GM23338 (cell line): ENCODE results near the gene LIME1. TPM values are rescaled to one million over a fixed set of nuclear protein-coding genes. Genes with fewer than 3 reads are reported as not detected.

ENCODE experiments used
- ATAC-seq: fragments of 200-7000 bp; cut with Tn5 transposase; 3 replicates; pipeline ENCODE4 v1.9.1; 2020
- DNase-seq: peaks from one replicate; pipeline ENCODE4 v3.0.0-alpha.2; 2015; ENCODE audit warnings: low spot score
- H2AFZ ChIP-seq: fragments of 200-600 bp; sonication (generic); 2 replicates; pipeline ENCODE4 v1.8.0; 2016; ENCODE audit warnings: antibody characterized with exemption, mild to moderate bottlenecking, moderate library complexity
- H3F3A ChIP-seq: fragments of 200-600 bp; sonication (generic); replicated peaks from 2 replicates; pipeline ENCODE4 v1.8.0; 2017; ENCODE audit warnings: antibody characterized with exemption, mixed run types, low read depth
- H3K27ac ChIP-seq: fragments of 200-600 bp; sonication (generic); 2 replicates; pipeline ENCODE4 v1.6.1; 2016; ENCODE audit warnings: low read depth
- H3K27me3 ChIP-seq: fragments of 200-600 bp; sonication (generic); 2 replicates; pipeline ENCODE4 v1.8.0; 2016; ENCODE audit warnings: mild to moderate bottlenecking, mixed run types, moderate library complexity; ENCODE audit not compliant: insufficient read depth
- H3K36me3 ChIP-seq: fragments of 200-600 bp; sonication (generic); 2 replicates; pipeline ENCODE4 v1.8.0; 2016; ENCODE audit warnings: mild to moderate bottlenecking; ENCODE audit not compliant: insufficient read depth
- H3K4me1 ChIP-seq: fragments of 200-600 bp; sonication (generic); 2 replicates; pipeline ENCODE4 v1.8.0; 2016; ENCODE audit warnings: mild to moderate bottlenecking, moderate library complexity; ENCODE audit not compliant: insufficient read depth
- H3K4me2 ChIP-seq: fragments of 200-600 bp; sonication (generic); 2 replicates; pipeline ENCODE4 v1.7.1; 2017; ENCODE audit warnings: mixed run types
- H3K4me3 ChIP-seq: fragments of 200-600 bp; sonication (generic); 2 replicates; pipeline ENCODE4 v1.6.1; 2016; ENCODE audit warnings: mixed run types
- H3K79me2 ChIP-seq: fragments of 200-600 bp; sonication (generic); replicated peaks from 2 replicates; pipeline ENCODE4 v1.8.0; 2017; ENCODE audit warnings: mild to moderate bottlenecking; ENCODE audit not compliant: insufficient read depth
- H3K9me2 ChIP-seq: fragments of 200-600 bp; sonication (generic); 2 replicates; pipeline ENCODE4 v1.8.0; 2017; ENCODE audit not compliant: insufficient read depth
- H4K20me1 ChIP-seq: fragments of 200-600 bp; sonication (generic); replicated peaks from 2 replicates; pipeline ENCODE4 v1.8.0; 2017; ENCODE audit warnings: mild to moderate bottlenecking; ENCODE audit not compliant: insufficient read depth
- H3K27ac Mint-ChIP-seq: 2 replicates; pipeline ENCODE4 v1.8.0; 2020; ENCODE audit warnings: inconsistent platforms, mild to moderate bottlenecking, moderate library complexity, mixed read lengths
- H3K27me3 Mint-ChIP-seq: 3 replicates; pipeline ENCODE4 v1.8.0; 2022; ENCODE audit warnings: low read depth, mild to moderate bottlenecking, moderate library complexity, mixed read lengths, inconsistent platforms; ENCODE audit not compliant: insufficient read depth, poor library complexity
- H3K36me3 Mint-ChIP-seq: 3 replicates; pipeline ENCODE4 v1.8.0; 2021; ENCODE audit warnings: low read depth, mild to moderate bottlenecking, inconsistent platforms, moderate library complexity, mixed read lengths
- H3K4me1 Mint-ChIP-seq: 3 replicates; pipeline ENCODE4 v1.8.0; 2020; ENCODE audit warnings: mild to moderate bottlenecking, inconsistent platforms, mixed read lengths
- H3K4me3 Mint-ChIP-seq: 3 replicates; pipeline ENCODE4 v1.8.0; 2021; ENCODE audit warnings: moderate library complexity, mild to moderate bottlenecking, inconsistent platforms, mixed read lengths
- H3K9me3 Mint-ChIP-seq: 3 replicates; pipeline ENCODE4 v1.8.0; 2020; ENCODE audit warnings: moderate library complexity, mild to moderate bottlenecking, inconsistent platforms, mixed read lengths
- CREB1 ChIP-seq: fragments of 250-450 bp; sonication (Bioruptor Pico); IDR thresholded peaks from 2 replicates; pipeline ENCODE4 v1.5.0; 2020; ENCODE audit warnings: low read depth, mild to moderate bottlenecking, moderate library complexity
- EZH2 ChIP-seq: fragments of 200-600 bp; sonication (generic); IDR thresholded peaks from one replicate; pipeline ENCODE4 v1.8.0; 2017; ENCODE audit warnings: antibody characterized with exemption, mild to moderate bottlenecking, low read depth; ENCODE audit not compliant: unreplicated experiment
- EZH2phosphoT487 ChIP-seq: fragments of 200-600 bp; sonication (generic); IDR thresholded peaks from one replicate; pipeline ENCODE4 v1.8.1; 2018; ENCODE audit warnings: antibody characterized with exemption; ENCODE audit not compliant: unreplicated experiment
- JUNB ChIP-seq: IDR thresholded peaks from one replicate; pipeline ENCODE4 v1.6.1; 2016; ENCODE audit warnings: antibody characterized with exemption; ENCODE audit not compliant: unreplicated experiment
- NANOG ChIP-seq: IDR thresholded peaks from 2 replicates; pipeline ENCODE4 v1.6.1; 2016; ENCODE audit warnings: antibody characterized with exemption, borderline replicate concordance
- POLR2AphosphoS5 ChIP-seq: IDR thresholded peaks from 2 replicates; pipeline ENCODE4 v1.6.1; 2016; ENCODE audit warnings: antibody characterized with exemption, low read depth
- STAT1 ChIP-seq: IDR thresholded peaks from one replicate; pipeline ENCODE4 v1.6.1; 2016; ENCODE audit warnings: antibody characterized with exemption; ENCODE audit not compliant: unreplicated experiment
- ZNF114 ChIP-seq: fragments of 250-450 bp; sonication (Bioruptor Pico); IDR thresholded peaks from 2 replicates; pipeline ENCODE4 v1.5.0; 2020; ENCODE audit warnings: mild to moderate bottlenecking, moderate library complexity
- ZNF331 ChIP-seq: fragments of 250-450 bp; sonication (Bioruptor Pico); IDR thresholded peaks from 2 replicates; pipeline ENCODE4 v1.5.0; 2020; ENCODE audit warnings: low read depth, mild to moderate bottlenecking, moderate library complexity
- polyA plus RNA-seq: library from polyadenylated mRNA; unstranded; fragments of >200 nt; fragmentation: Nextera tagmentation; extraction: Ambion mirVana; gene quantifications from 2 replicates; pipeline ENCODE4 v1.2.1, GENCODE V29; 2016
- total RNA-seq: library from RNA; depleted of rRNA; stranded (reverse); fragments of >200 nt; shearing (Covaris generic); gene quantifications from 2 replicates; pipeline ENCODE4 v1.2.3, GENCODE V29; 2014
- TF ChIP-seq, protein P1 (sequence below), 2 experiments: fragments of 200-600 bp in 1 of 2; sonication (generic) in 1 of 2; conservative IDR thresholded peaks; 2 replicates each; pipeline versions ENCODE4 v1.5.1 to v1.6.1; 2016 to 2017; ENCODE audit warnings: antibody characterized with exemption in 2 of 2, low read depth in 2 of 2, mild to moderate bottlenecking in 2 of 2, moderate library complexity in 1 of 2
- TF ChIP-seq, protein P2 (sequence below): fragments of 250-450 bp; sonication (Bioruptor Pico); IDR thresholded peaks from 2 replicates; pipeline ENCODE4 v1.5.0; 2020; ENCODE audit warnings: mild to moderate bottlenecking, moderate library complexity
- TF ChIP-seq, protein P3 (sequence below): IDR thresholded peaks from one replicate; pipeline ENCODE4 v1.6.1; 2018; ENCODE audit warnings: antibody characterized with exemption; ENCODE audit not compliant: unreplicated experiment
- TF ChIP-seq, protein P4 (sequence below): IDR thresholded peaks from 2 replicates; pipeline ENCODE4 v1.6.1; 2016; ENCODE audit warnings: antibody characterized with exemption

LIME1 gene
- total and polyA plus RNA-seq, 2 experiments from 2014 or later = 4.7 to 12.2 TPM

- Histone ChIP-seq H3F3A (0 out of 2 replicates have a peak, but pooled peaks cover 10% of the 10 kb centered on the region), H3K4me2 (no peak overlapping the region), H3K4me1 (no peaks in the 10 kb centered on the region), H3K4me3 (no peak overlapping the region), H3K27me3 (no peaks in the 10 kb centered on the region), H4K20me1 (no peaks in the 10 kb centered on the region; the same call in 1 of the 2 replicates), H3K9me2 (no peaks in the 10 kb centered on the region), H3K27ac (no peak overlapping the region), H2AFZ (no peak overlapping the region), H3K36me3 (no peaks in the 10 kb centered on the region), H3K79me2 (0 out of 2 replicates have a peak, but pooled peaks cover 3% of the 10 kb centered on the region)
- H3K27me3 Mint-ChIP-seq = peaks cover 2% of the 10 kb centered on the region
- H3K36me3 Mint-ChIP-seq = peaks cover 18% of the 10 kb centered on the region
- no peak for TF ChIP-seq POLR2AphosphoS5
- TF ChIP-seq CREB1 (CRISPR knock-in tag) = no peak
- TF ChIP-seq, protein P1, sequence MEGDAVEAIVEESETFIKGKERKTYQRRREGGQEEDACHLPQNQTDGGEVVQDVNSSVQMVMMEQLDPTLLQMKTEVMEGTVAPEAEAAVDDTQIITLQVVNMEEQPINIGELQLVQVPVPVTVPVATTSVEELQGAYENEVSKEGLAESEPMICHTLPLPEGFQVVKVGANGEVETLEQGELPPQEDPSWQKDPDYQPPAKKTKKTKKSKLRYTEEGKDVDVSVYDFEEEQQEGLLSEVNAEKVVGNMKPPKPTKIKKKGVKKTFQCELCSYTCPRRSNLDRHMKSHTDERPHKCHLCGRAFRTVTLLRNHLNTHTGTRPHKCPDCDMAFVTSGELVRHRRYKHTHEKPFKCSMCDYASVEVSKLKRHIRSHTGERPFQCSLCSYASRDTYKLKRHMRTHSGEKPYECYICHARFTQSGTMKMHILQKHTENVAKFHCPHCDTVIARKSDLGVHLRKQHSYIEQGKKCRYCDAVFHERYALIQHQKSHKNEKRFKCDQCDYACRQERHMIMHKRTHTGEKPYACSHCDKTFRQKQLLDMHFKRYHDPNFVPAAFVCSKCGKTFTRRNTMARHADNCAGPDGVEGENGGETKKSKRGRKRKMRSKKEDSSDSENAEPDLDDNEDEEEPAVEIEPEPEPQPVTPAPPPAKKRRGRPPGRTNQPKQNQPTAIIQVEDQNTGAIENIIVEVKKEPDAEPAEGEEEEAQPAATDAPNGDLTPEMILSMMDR (conservative IDR thresholded peaks at IDR 0.05; ENCODE audit: low read depth in 2 of 2) = no peak
- TF ChIP-seq ZNF114 (CRISPR knock-in tag) = no peak
- TF ChIP-seq, protein P2, sequence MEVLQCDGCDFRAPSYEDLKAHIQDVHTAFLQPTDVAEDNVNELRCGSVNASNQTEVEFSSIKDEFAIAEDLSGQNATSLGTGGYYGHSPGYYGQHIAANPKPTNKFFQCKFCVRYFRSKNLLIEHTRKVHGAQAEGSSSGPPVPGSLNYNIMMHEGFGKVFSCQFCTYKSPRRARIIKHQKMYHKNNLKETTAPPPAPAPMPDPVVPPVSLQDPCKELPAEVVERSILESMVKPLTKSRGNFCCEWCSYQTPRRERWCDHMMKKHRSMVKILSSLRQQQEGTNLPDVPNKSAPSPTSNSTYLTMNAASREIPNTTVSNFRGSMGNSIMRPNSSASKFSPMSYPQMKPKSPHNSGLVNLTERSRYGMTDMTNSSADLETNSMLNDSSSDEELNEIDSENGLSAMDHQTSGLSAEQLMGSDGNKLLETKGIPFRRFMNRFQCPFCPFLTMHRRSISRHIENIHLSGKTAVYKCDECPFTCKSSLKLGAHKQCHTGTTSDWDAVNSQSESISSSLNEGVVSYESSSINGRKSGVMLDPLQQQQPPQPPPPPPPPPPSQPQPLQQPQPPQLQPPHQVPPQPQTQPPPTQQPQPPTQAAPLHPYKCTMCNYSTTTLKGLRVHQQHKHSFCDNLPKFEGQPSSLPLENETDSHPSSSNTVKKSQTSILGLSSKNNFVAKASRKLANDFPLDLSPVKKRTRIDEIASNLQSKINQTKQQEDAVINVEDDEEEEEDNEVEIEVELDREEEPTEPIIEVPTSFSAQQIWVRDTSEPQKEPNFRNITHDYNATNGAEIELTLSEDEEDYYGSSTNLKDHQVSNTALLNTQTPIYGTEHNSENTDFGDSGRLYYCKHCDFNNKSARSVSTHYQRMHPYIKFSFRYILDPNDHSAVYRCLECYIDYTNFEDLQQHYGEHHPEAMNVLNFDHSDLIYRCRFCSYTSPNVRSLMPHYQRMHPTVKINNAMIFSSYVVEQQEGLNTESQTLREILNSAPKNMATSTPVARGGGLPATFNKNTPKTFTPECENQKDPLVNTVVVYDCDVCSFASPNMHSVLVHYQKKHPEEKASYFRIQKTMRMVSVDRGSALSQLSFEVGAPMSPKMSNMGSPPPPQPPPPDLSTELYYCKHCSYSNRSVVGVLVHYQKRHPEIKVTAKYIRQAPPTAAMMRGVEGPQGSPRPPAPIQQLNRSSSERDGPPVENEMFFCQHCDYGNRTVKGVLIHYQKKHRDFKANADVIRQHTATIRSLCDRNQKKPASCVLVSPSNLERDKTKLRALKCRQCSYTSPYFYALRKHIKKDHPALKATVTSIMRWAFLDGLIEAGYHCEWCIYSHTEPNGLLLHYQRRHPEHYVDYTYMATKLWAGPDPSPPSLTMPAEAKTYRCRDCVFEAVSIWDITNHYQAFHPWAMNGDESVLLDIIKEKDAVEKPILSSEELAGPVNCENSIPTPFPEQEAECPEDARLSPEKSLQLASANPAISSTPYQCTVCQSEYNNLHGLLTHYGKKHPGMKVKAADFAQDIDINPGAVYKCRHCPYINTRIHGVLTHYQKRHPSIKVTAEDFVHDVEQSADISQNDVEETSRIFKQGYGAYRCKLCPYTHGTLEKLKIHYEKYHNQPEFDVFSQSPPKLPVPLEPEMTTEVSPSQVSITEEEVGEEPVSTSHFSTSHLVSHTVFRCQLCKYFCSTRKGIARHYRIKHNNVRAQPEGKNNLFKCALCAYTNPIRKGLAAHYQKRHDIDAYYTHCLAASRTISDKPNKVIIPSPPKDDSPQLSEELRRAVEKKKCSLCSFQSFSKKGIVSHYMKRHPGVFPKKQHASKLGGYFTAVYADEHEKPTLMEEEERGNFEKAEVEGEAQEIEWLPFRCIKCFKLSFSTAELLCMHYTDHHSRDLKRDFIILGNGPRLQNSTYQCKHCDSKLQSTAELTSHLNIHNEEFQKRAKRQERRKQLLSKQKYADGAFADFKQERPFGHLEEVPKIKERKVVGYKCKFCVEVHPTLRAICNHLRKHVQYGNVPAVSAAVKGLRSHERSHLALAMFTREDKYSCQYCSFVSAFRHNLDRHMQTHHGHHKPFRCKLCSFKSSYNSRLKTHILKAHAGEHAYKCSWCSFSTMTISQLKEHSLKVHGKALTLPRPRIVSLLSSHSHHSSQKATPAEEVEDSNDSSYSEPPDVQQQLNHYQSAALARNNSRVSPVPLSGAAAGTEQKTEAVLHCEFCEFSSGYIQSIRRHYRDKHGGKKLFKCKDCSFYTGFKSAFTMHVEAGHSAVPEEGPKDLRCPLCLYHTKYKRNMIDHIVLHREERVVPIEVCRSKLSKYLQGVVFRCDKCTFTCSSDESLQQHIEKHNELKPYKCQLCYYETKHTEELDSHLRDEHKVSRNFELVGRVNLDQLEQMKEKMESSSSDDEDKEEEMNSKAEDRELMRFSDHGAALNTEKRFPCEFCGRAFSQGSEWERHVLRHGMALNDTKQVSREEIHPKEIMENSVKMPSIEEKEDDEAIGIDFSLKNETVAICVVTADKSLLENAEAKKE (CRISPR knock-in tag) = no peak
- TF ChIP-seq JUNB = no peak
- no peak for TF ChIP-seq ZNF331 (CRISPR knock-in tag)
- TF ChIP-seq EZH2phosphoT487 = no peak
- no peak for TF ChIP-seq NANOG
- TF ChIP-seq EZH2 = no peak
- TF ChIP-seq, protein P3, sequence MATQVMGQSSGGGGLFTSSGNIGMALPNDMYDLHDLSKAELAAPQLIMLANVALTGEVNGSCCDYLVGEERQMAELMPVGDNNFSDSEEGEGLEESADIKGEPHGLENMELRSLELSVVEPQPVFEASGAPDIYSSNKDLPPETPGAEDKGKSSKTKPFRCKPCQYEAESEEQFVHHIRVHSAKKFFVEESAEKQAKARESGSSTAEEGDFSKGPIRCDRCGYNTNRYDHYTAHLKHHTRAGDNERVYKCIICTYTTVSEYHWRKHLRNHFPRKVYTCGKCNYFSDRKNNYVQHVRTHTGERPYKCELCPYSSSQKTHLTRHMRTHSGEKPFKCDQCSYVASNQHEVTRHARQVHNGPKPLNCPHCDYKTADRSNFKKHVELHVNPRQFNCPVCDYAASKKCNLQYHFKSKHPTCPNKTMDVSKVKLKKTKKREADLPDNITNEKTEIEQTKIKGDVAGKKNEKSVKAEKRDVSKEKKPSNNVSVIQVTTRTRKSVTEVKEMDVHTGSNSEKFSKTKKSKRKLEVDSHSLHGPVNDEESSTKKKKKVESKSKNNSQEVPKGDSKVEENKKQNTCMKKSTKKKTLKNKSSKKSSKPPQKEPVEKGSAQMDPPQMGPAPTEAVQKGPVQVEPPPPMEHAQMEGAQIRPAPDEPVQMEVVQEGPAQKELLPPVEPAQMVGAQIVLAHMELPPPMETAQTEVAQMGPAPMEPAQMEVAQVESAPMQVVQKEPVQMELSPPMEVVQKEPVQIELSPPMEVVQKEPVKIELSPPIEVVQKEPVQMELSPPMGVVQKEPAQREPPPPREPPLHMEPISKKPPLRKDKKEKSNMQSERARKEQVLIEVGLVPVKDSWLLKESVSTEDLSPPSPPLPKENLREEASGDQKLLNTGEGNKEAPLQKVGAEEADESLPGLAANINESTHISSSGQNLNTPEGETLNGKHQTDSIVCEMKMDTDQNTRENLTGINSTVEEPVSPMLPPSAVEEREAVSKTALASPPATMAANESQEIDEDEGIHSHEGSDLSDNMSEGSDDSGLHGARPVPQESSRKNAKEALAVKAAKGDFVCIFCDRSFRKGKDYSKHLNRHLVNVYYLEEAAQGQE = no peak
- TF ChIP-seq, protein P4, sequence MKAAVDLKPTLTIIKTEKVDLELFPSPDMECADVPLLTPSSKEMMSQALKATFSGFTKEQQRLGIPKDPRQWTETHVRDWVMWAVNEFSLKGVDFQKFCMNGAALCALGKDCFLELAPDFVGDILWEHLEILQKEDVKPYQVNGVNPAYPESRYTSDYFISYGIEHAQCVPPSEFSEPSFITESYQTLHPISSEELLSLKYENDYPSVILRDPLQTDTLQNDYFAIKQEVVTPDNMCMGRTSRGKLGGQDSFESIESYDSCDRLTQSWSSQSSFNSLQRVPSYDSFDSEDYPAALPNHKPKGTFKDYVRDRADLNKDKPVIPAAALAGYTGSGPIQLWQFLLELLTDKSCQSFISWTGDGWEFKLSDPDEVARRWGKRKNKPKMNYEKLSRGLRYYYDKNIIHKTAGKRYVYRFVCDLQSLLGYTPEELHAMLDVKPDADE = no peak
- no peak for TF ChIP-seq STAT1
- ATAC-seq (no peak), DNase-seq (no peak)
- H3K4me1 Mint-ChIP-seq = no peaks in the 10 kb centered on the region; the same call in 2 of the 3 replicates
- H3K27ac Mint-ChIP-seq = no peak overlapping the region; the same call in 1 of the 2 replicates
- no peaks in the 10 kb centered on the region for H3K9me3 Mint-ChIP-seq
- no peak overlapping the region for H3K4me3 Mint-ChIP-seq
Measured at GRCh38 chr20:63766695-63767426, 30.4 kb downstream of the LIME1 start.
